HG03469 (cell line): Measurements from ENCODE around the gene POLR2L.

Experiments used
- ATAC-seq: cut with Tn5 transposase; IDR thresholded peaks from one replicate; pipeline ENCODE4 v1.9.1; 2021; ENCODE audit warnings: mild to moderate bottlenecking, moderate library complexity, moderate number of reproducible peaks; ENCODE audit not compliant: unreplicated experiment

Gene POLR2L

DNA sequence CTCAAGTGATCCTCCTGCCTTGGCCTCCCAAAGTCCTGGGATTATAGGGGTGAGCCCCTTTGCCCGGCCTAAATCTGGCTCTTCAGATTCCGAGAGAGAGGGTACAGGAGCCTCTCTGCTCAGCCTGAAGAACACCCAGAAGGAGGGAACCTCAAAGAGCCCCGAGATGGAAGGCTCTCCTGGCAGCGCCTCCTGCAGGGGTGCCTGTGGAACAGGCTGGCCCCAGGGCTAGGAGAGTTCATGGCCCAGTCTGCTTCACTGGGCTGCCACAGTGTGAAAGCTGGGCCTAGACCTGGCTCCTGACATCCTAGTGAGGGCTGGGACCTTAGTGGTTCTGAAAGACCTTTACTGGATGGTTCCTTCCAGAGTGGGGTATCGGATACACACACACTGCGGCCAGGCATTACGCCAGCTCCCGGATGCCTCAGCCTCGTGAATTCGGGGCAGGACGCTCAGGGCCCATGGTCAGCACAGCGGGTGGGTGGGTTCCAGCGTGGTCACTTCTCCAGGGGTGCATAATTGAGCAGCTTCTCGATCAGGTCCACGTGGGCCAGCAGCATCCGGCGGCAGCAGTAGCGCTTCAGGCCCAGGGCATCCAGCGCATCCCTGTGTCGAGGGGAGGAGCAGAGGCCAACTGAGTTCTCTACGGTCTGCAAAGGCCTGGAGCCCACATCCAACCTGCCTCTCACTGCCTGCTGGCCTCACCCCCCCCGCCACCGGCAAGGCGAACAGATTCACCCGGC lies 2.3 kb downstream of the POLR2L start:
- ATAC-seq, result no peak

DNA sequence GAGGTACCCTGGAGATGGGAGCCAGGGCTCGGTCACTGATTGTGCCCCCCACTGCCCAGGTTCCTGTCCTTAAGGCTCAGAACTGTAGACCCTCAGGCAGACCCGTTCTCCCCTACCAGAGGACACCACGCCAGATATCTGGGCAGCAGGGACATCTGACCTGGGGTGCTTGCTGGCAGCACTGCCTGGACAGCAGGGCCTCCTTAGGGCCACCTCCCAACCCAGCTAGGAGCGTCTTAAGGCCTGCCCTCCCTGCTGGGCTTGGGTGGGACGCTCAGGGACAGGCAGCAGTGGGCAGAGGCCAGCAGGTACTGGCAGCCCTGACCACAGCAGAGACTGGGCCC lies 3.1 kb downstream of the POLR2L start:
- ATAC-seq, result no peak

DNA sequence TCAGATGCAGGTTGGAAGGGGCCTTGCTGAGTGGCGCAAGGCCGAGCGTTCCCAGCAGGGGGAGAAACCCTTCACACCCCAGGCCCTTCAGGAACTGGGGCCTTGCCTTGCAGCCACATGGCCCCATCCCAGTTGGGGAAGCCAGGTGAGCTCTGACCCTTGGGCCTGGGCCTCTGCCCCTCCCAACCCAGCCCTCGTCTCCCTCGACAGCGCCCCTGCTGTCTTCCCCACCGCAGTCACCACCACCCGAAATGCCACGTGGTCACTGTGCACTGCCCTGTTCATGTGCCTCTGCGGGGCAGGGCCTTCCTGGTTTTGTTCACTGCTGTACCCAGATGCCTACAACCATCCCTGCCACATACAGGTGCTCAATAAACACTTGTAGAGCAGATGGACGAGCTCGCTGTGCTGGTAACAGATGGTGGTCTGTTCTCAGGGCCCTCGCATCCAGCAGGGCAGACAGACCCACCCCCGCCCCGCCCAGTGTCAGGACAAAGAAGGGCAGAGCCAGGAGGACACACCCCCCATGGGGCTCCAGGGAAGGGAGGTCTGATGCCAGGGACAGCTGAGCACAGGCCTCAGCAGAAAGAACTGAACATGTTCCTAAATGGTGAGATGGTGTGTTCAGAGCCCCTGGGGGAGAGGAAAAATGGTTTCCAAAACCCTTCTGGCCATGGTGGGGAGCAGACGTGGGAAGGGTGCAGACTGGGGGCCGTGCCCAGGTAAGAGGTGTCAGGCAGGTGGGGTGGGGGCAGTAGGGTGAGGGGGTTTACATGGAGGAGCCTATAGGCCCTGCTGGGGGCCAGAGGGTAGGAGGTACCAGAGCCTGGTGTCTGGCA lies 3.7 kb downstream of the POLR2L start:
- ATAC-seq, result no peak

DNA sequence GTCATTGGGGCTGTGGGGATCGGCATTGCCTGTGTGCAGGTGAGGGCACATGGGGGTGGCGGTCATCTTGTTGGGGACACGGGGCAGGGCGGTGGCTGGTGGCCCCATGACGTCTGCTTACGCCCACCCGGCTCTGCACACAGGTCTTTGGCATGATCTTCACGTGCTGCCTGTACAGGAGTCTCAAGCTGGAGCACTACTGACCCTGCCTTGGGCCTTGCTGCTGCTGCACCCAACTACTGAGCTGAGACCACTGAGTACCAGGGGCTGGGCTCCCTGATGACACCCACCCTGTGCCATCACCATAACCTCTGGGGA lies 4.4 kb downstream of the POLR2L start:
- no peak for ATAC-seq

DNA sequence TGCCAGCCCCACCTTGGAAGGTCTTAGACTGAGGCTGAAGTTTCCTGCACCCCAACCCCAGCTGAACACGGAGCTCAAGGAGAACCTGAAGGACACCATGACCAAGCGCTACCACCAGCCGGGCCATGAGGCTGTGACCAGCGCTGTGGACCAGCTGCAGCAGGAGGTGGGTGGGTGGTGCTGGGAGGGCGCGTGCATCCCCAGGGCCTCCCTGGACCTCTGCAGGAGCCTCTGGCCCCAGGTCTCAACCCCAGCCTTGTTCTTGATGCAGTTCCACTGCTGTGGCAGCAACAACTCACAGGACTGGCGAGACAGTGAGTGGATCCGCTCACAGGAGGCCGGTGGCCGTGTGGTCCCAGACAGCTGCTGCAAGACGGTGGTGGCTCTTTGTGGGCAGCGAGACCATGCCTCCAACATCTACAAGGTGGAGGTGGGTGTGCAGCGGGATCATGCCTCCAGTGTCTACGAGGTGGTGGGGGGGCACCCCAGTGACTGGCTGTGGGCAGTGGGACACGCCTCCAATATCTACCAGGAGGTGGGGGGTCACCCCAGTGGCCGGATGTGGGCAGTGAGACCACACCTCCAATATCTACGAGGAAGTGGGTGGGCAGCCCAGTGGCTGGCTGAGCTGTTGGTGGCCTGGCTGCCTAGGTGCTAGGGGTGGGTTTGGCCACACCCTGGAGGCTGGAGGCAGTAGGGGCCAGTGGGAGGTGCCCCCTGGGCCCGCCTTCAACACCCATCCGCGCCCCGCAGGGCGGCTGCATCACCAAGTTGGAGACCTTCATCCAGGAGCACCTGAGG lies 4.9 kb downstream of the POLR2L start:
- no peak for ATAC-seq

DNA sequence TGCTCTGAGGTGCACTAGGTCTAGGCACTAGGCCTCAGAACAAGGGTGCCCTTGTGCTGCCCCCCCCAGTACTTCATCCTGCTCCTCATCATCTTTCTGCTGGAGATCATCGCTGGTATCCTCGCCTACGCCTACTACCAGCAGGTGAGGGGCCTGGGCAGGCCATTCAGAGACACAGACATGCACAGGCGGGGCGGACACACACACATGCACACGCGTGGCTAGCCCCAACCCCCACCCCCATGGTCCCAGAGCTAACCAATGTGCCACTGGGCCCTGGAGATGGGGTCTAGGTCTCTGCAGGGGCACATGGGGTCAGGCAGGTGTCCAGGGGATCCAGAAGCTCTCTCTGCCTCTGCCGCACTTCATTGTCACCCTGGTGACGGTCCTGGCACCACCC lies 5.6 kb downstream of the POLR2L start:
- ATAC-seq, result no peak

DNA sequence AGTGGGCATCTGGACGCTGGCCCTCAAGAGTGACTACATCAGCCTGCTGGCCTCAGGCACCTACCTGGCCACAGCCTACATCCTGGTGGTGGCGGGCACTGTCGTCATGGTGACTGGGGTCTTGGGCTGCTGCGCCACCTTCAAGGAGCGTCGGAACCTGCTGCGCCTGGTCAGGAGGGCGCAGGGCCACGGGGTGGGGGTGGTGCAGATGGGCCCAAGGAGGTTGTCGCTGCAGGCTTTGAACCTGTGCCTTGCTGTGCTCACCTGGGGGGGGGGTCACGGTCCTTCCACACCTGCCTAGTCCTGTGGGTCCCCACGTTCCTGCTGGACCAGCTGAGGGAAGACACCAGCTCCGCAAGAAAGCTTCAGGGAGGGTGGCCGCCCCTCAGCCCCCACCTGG lies 6.1 kb downstream of the POLR2L start:
- no peak for ATAC-seq

DNA sequence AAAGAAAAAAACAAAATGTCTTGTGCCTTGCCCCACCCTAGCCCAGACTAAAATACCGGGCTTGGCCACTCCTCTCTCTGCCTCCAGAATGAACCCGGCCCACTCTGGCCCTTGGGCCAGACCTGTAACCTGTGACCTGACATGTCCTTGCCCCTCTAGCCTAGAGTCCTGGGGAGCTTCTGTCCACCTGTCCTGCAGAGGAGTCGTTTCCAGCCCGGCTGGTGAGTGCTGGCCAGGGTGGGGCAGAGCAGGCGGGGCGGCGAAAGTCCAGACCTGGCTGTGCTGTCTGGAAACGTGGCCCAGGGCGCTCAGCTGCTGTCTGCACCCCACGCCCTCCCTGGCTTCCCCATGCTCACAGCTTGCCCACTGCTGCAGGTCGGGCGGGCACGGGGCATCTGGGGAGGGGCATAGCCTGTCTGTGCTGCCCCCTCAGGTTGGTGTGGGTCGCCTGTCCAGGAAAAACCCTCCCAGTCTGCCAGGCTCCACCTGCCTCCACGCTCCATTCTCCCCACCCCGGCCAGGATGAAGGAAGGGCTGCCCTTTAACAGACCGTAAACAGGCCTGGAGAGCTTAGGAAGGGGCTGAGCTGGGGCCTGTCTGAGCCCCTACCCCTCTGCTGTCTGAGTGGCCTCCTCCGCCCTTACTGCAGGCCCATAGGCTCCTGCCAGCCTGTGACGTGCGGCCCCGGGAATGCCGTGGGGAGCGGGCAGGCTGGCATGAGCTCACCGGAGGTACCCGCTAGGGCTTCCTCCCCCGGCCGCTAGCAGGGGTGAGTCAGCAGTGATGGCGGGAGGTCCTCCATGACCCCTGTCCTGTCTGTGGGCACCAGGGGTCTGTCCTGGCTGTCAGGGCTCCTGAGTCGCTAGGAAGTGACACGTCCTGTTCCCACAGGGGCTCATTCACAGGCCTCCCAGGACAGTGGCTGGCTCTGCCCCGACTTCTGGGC lies 7.7 kb downstream of the POLR2L start:
- no peak for ATAC-seq

DNA sequence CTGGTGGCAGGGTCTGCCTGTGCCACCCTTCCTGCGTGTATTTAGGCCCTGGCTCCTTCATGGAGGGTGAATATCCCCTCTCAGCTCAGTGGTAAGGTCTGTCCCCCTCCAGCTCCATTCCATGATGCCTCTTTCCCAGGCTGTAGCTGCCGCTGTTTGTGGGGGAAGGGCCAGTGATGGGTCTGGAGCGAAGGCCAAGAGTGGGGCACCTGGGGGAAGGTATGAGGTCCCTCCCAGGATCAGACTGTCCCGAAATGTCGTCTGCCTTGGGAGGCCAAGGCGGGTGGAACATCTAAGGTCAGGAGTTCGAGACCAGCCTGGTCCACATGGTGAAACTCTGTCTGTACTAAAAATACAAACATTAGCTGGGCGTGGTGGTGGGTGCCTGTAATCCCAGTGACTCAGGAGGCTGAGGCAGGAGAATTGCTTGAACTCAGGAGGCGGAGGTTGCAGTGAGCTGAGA lies 8.4 kb downstream of the POLR2L start:
- no peak for ATAC-seq

DNA sequence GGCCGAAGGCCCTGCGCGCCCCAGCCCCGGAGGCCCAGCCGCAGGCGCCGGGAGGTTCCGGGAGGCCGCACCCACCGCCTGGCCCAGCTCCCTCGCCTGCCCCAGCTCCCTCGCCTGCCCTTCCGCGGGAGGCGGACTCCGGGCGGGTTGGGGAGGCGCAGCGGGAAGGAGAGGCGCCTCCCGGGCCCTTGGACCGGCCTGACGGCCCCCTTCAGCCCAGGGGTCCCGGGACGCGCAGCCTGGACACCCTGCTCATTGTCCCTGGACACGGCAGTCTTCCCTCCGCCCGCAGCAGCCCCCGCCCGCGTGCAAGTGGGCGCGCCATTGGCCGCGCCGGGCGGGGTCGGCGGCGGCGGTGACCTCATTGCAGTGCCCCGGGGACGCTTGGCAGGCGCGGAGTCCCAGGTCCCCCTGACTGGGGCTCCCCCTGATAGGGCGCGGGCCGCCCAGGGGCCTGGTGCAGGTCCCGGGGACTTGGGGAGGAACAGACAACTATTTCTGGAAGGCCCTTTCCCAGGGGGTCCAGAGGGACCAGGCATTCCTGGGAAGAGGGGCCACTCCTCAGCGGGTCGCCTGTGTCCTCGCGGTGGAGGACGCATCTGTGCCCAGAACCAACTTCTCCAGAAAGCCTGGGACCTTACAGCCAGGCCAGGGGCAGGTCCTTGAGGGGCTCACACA lies 9.1 kb downstream of the POLR2L start:
- ATAC-seq, result no peak

DNA sequence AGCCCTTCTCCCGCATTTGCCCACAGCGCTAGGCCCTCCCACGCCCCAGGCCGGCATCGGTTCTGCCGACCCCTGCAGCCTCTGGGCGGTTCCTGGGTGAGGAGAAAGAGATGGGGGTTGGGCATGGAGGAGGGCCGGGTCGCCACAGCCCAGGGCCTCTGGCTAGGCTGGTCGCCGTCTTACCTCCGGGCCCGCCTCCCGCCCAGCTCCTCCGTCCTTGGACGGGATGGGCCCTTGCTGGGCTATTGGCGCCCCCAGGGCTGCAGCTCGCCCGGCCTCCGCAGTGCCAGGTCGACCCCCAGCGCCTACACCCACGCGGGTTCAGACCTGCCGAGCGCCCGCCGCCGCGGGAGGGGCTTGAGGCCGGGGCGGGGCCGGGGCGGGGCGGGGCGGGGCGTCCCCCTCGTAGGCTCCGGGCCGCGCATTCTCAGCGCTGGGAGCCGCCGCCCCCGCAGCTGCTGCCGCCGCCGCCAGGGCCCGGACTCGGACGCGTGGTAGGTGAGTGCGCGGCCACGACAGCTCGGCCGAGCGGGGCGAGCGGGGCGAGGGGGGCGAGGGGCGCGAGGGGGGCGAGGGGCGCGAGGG lies 9.7 kb downstream of the POLR2L start, which contains the start of gene CD151:
TSS of gene CD151 (plus strand) at position 424 of the 585 bp plus-strand sequence. CDS start 3,118 bp downstream, outside the sequence.
- no peak for ATAC-seq

DNA sequence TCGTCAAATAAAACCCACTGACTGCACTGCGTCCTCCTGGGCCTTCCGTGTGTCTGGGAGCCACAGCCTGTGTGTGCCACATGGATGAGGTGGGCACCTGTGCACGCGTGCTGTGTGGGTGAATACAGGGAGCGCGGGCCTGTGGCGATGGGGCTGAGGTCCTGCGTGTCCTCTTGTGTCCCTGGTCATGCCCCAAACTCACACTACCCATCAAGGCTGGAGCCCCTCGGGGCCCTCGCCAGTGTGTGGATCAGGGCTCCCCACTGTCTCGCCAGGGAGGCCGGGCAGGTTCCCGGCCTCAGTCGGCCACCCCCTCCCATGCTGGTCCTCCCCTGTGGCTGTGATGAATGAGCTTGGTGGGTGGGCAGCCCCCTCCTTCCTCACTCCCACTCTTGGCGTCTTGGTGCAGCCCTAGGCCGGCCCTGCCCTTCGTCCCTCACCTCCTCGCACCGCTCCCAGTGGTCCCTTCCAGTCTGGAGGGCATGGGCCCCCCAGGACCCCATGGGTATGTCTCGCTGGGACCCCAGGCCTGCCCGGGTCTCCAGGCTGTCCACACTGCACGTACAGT lies 10.3 kb downstream of the POLR2L start:
- ATAC-seq, result no peak

DNA sequence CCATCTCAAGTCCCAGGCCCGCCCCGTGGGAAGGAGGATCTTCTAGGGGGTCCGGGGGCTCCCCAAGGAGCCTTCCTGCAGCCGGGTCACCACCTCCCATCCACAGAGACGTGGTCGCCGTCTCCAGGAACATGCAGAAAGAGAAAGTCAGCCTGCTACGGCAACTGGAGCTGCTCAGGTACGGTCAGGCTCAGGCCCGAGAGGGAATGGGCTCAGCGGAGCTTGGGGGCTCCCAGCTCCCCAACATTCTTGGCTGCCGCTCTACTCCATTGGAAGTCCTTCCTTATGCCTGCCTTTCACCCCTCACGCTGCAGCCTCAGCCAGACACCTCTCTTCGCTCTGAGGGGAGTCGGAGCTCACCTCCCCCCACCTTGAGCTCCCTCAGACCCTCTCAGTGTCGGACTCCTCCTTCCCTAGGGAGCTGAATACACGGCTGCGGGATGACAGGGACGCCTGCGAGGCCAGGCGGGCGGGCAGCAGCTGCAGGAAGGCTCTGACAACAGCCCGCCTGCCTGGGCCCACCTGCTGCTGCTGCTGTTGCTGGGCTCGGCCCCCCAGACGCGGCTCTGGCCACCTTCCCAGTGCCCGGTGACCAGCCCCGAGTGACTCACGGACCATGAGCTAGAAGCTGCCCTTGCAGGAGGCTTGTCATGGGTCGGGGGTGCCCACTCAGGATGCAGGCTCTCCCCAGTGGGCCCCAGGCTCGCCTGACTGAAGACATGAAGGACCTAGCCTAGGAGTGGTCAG lies 11.0 kb downstream of the POLR2L start:
- no peak for ATAC-seq

DNA sequence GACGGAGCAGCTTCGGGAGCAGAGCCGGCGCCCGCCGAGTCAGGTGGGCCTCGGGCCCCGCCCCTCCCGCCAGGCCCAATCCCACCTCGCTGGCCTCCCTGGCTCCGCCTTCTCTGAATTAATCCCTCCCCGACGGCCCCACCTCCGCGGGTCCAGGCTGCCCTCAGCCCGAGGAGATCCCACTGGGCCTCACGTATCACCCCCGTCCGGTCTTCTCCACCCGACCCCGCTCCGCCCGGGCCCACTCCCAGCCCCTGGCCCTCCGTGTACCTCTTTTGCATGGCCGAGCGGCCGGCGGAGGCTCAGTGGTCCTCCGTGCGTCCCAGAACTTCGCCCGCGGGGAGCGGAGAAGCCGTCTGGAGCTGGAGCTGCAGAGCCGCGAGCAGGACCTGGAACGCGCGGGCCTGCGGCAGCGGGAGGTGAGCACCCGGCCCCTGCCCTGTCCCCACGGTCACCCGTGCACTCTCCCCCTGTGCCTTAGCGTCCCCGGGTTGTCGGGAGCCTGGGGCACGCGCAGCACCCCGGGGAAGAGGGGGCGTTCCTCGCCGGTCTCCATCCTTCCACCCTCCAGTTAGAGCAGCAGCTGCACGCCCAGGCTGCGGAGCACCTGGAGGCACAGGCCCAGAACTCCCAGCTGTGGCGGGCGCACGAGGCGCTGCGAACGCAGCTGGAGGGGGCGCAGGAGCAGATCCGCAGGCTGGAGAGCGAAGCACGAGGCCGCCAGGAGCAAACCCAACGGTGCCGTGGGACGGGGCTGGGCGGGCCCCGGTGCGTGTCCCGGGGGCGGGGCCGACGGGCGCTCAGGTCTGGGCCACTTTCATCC lies 11.8 kb downstream of the POLR2L start:
- ATAC-seq, result no peak

DNA sequence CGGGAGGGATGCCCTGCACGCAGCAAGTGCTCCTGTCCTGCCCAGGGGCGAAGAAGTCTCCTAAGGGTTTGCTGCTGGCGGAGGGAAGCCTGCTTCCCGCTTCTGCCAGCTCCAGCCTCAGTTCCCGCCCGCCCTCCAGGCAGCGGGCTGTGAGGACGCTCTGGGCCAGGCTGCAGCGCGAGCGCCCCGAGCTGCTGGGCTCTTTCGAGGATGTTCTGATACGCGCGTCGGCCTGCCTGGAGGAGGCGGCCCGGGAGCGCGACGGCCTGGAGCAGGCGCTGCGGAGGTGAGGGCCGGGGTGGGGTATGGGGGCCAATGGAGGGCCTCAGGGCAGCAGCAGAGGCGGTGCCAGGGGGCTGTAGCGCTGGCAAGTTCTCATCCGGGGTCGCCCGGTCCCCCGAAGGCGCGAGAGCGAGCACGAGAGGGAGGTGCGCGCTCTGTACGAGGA lies 12.5 kb downstream of the POLR2L start:
- ATAC-seq, result no peak

DNA sequence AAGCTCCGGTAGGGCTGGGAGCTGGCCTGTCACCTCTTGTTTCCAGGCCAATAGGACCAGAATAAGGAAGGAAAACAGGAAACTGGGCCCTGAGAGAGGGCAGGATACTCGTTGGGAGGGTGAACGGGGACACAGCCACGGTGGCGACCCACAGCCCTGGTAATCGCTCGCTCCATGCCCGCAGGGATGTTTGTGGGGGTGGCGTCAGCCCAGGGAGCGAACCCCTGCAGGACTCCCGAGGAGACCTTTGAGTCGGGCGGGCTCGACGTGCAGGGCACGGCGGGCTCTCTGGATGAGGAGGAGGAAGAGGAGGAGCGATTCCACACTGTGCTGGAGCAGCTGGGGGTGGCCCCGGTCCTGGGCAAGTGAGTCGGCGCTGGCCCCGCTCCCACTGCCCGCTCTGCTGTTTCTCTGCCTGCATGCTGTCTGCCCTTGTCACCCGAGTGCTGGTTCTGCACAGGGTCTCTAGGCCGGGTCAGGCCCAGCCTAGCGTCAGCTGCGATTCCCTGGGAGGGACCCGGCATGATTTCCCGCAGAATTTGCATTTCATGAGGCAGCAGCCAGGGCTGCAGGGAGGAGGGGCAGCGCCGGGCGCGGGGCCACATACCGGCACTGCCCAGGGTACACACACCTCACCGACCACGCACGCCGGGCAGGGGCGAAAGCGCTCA lies 13.0 kb downstream of the POLR2L start:
- no peak for ATAC-seq
